ENCODE results near the gene LRRC34.

Gene LRRC34

DNA sequence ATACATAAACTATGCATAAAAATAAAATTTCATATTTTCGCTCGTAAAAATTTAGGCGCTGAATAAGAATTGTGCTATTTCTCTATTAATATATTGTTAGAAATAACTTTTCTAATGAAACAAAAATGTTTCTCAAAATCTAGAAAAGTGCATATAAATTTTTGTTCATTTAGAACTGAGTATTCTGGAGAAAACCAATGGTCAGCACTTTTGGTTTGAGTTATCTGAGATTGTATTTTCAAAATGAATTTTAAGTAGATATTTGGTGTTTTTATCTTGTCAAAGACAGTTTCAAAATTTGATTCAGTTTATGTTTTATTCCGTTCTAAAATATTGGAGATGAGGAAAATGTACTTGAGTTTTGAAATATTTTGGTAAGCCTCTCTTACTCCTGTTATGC, 25.6 kb downstream of the LRRC34 start:
- H3K27me3 Mint-ChIP-seq: no peaks in the 10 kb centered on the region
- H3K36me3 Mint-ChIP-seq: peaks cover 34% of the 10 kb centered on the region
- H3K27ac Mint-ChIP-seq: no peak overlapping the region
- no peak for ATAC-seq
- no peaks in the 10 kb centered on the region for H3K9me3 Mint-ChIP-seq
- no peaks in the 10 kb centered on the region for H3K4me1 Mint-ChIP-seq
- no peak overlapping the region for H3K4me3 Mint-ChIP-seq

GRCh38 chr3:169781209-169781855, 31.4 kb downstream of the LRRC34 start:
- Mint-ChIP-seq H3K4me1 (peaks cover 10% of the 10 kb centered on the region), H3K4me3 (no peak overlapping the region), H3K27me3 (no peaks in the 10 kb centered on the region), H3K27ac (no peak overlapping the region), H3K36me3 (peaks cover 55% of the 10 kb centered on the region), H3K9me3 (no peaks in the 10 kb centered on the region)
- ATAC-seq: no peak

DNA sequence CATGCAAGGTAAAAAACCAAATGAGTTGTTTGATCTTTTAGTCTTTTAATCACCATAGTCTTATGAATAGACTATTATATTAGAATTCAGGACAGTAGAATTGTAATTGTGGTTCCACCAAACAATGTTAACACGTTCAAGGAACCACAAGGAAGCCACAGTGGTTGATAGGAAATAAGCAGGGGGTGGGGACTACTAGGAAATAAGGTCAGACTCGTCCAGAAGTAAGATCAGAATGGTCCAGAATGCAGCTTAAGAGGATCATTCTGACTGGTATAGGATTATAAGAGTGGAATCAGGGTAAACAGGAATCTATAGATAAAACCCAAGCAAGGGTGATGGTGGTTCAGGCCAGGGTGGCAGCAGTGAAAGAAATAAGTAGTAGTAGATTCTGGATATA, 32.0 kb downstream of the LRRC34 start:
- Mint-ChIP-seq H3K27ac (no peak overlapping the region), H3K9me3 (no peaks in the 10 kb centered on the region), H3K4me1 (peaks cover 16% of the 10 kb centered on the region), H3K27me3 (no peaks in the 10 kb centered on the region), H3K4me3 (no peak overlapping the region), H3K36me3 (peaks cover 55% of the 10 kb centered on the region)
- no peak for ATAC-seq

- ATAC-seq: no peak
- H3K27me3 Mint-ChIP-seq: no peaks in the 10 kb centered on the region
- no peak overlapping the region for H3K27ac Mint-ChIP-seq
- no peak overlapping the region for H3K4me3 Mint-ChIP-seq
- peaks cover 39% of the 10 kb centered on the region for H3K4me1 Mint-ChIP-seq
- H3K9me3 Mint-ChIP-seq: no peaks in the 10 kb centered on the region
- peaks cover 59% of the 10 kb centered on the region for H3K36me3 Mint-ChIP-seq
These were observed 34.9 kb downstream of the LRRC34 start for GRCh38 chr3:169777822-169778221.

- peaks cover 39% of the 10 kb centered on the region for H3K4me1 Mint-ChIP-seq
- peak overlapping the region; percentile 98 for H3K27ac Mint-ChIP-seq
- H3K27me3 Mint-ChIP-seq: no peaks in the 10 kb centered on the region
- no peak for ATAC-seq
- peaks cover 35% of the 10 kb centered on the region for H3K36me3 Mint-ChIP-seq
- H3K4me3 Mint-ChIP-seq: peak overlapping the region; percentile 98
- H3K9me3 Mint-ChIP-seq: no peaks in the 10 kb centered on the region
These were observed 38.5 kb downstream of the LRRC34 start for GRCh38 chr3:169774186-169774585.

DNA sequence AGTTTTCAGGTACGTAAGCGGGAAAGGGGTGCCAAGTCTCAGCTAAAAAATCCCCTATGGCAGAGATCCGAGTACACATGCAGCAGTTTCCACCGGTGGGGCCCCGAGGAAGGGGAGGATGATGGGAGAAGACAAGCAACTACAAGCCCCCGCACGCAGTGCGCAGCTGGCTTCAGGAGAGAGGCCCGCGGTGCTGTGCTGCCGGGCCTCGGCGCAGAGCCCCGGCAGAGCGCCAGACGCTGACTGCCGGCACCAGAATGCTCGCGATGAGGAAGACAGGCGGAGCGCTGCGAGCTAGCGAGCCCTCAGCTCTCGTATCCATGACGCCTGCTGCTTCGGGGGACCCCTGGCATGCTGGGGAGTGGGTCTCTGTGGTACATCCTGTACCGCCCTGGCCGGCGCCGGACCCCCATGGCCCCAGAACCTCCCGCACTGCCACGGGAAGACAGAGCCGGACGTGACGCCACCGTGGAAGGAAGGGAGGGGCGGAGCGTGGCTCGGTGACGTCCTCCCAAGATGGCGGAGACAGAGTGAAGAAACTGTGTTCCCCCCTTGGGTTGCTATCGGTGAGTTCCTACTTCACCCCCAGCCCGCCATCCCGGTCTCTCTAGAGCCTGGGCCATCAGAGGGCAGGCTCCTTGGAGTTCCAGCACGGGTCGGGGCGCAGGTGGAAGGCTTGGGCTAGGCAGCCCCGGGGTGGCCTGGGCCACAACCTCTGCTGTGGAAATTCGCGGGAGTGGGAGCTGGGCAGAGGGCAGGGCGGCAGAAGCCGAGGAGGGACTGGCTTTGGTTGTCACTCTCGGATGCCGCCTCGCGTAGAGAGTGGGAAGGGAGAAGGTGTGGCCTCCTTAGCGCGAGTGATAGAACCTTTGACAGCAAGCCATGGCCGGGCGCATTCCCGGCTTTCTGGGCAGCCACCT, 39.5 kb downstream of the LRRC34 start, which contains the start of gene MYNN:
TSS of gene MYNN (plus strand) at position 500 of the 920 bp plus-strand sequence. CDS start 900 bp downstream, outside the sequence.
- ATAC-seq: peak; percentile 94
- H3K36me3 Mint-ChIP-seq: peaks cover 28% of the 10 kb centered on the region
- peak within 1 kb of the TSS; percentile 98 for H3K27ac Mint-ChIP-seq
- no peaks in the 10 kb centered on the region for H3K9me3 Mint-ChIP-seq
- H3K4me3 Mint-ChIP-seq: peak within 1 kb of the TSS; percentile 98
- H3K27me3 Mint-ChIP-seq: no peaks in the 10 kb centered on the region
- H3K4me1 Mint-ChIP-seq: peaks cover 39% of the 10 kb centered on the region

DNA sequence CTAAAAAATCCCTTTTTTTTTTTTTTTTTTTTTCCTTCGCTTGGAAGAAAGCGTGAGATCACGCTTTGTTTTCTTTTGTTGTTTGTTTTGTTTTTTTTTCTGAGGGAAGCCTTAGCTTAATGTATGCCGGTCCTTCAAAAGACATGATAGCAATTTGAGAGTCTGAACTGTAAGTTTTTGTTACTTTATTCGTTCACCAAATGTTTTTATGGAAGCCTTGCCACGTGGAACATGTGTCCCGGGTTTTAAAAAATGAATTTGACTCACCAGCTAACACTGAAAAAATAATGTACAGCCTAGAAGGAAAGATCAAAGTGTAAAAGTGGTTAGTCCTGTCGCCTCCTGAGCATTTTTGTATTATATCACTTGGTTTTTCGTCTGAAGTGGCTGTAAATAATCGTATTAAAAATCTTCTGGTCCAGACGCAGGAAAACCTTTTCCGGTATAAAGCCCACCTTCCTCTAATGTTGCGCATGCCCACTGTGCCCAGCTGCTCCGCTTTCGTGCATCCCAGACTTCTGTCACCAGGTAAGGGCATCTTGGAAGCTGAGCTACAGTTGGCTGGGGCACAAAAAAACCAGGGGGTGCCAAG, 40.3 kb downstream of the LRRC34 start:
- Mint-ChIP-seq H3K27me3 (no peaks in the 10 kb centered on the region), H3K4me1 (peaks cover 39% of the 10 kb centered on the region), H3K36me3 (peaks cover 27% of the 10 kb centered on the region), H3K4me3 (peak overlapping the region; percentile 98), H3K9me3 (no peaks in the 10 kb centered on the region), H3K27ac (peak overlapping the region; percentile 98)
- ATAC-seq: peak; percentile 62

DNA sequence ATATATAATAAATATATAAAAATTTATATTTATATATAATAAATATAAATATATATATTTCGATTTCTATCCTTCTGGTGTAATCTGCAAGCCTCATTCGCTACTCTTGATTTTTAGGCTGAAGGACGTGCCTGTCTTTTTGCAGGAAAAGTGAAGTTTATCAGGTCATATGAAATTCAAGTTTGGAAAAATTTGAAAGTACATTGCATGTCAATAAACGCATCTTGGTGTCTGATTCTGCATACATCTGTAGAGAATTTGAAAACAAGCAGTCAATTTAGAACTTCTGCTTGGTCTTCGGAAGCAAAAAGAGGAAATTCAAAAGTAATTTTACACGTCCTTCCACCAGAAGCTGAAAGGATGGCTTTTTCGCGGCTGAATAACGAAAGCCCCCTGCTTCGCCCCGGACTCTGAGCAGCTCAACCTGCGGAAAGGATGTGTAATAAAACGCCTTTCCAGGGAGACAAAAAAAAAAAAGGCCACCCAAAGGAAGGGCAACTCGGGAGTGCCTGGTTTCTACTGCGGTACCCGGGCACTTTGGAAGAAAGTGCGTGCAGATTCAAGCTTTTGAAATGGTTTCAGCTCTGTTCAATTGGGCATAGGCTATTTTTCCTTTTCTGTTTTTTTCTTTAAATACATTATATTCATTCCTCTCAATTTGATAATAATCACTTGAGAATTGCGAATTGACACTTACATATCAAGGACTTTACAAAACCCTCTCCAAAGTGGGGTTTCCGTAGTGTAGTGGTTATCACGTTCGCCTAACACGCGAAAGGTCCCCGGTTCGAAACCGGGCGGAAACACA, 41.0 kb downstream of the LRRC34 start:
- Mint-ChIP-seq H3K4me3 (peak overlapping the region; percentile 98), H3K27ac (peak overlapping the region; percentile 98), H3K9me3 (no peaks in the 10 kb centered on the region), H3K4me1 (peaks cover 39% of the 10 kb centered on the region), H3K27me3 (no peaks in the 10 kb centered on the region), H3K36me3 (peaks cover 20% of the 10 kb centered on the region)
- peak; percentile 32 for ATAC-seq

GRCh38 chr3:169769287-169770181, 43.2 kb downstream of the LRRC34 start, which contains the start of gene ACTRT3:
ACTRT3 (minus strand) TSS chr3:169769561; CDS start chr3:169769520, 41 bp downstream.
- H3K4me1 Mint-ChIP-seq: peaks cover 23% of the 10 kb centered on the region
- H3K36me3 Mint-ChIP-seq: no peaks in the 10 kb centered on the region
- H3K27ac Mint-ChIP-seq: peak within 1 kb of the TSS; percentile 85
- H3K27me3 Mint-ChIP-seq: no peaks in the 10 kb centered on the region
- H3K9me3 Mint-ChIP-seq: peaks cover 7% of the 10 kb centered on the region
- H3K4me3 Mint-ChIP-seq: peak within 1 kb of the TSS; percentile 77
- ATAC-seq: peak; percentile 43

- ATAC-seq: peak; percentile 91
- H3K4me1 Mint-ChIP-seq: peaks cover 10% of the 10 kb centered on the region
- H3K27me3 Mint-ChIP-seq: no peaks in the 10 kb centered on the region
- peak within 1 kb of the TSS; percentile 96 for H3K27ac Mint-ChIP-seq
- peaks cover 7% of the 10 kb centered on the region for H3K9me3 Mint-ChIP-seq
- H3K36me3 Mint-ChIP-seq: no peaks in the 10 kb centered on the region
- H3K4me3 Mint-ChIP-seq: peak within 1 kb of the TSS; percentile 93
These were observed 47.7 kb downstream of the LRRC34 start, which contains the start of gene TERC for GRCh38 chr3:169764882-169765612. TERC (minus strand) TSS chr3:169765060.

GRCh38 chr3:169764312-169764881, 48.3 kb downstream of the LRRC34 start:
- Mint-ChIP-seq H3K4me1 (peaks cover 7% of the 10 kb centered on the region), H3K9me3 (peaks cover 7% of the 10 kb centered on the region), H3K27ac (peak overlapping the region; percentile 96), H3K4me3 (peak overlapping the region; percentile 93), H3K36me3 (no peaks in the 10 kb centered on the region), H3K27me3 (no peaks in the 10 kb centered on the region)
- ATAC-seq: peak; percentile 76

- no peak overlapping the region for H3K4me3 Mint-ChIP-seq
- H3K4me1 Mint-ChIP-seq: peaks cover 11% of the 10 kb centered on the region
- no peak for ATAC-seq
- no peaks in the 10 kb centered on the region for H3K27me3 Mint-ChIP-seq
- H3K9me3 Mint-ChIP-seq: no peaks in the 10 kb centered on the region
- H3K27ac Mint-ChIP-seq: no peak overlapping the region
- no peaks in the 10 kb centered on the region for H3K36me3 Mint-ChIP-seq
These were observed 52.2 kb downstream of the LRRC34 start for GRCh38 chr3:169760479-169760878.

- ATAC-seq: peak; percentile 37
- H3K27ac Mint-ChIP-seq: no peak overlapping the region
- H3K36me3 Mint-ChIP-seq: no peaks in the 10 kb centered on the region
- no peaks in the 10 kb centered on the region for H3K9me3 Mint-ChIP-seq
- no peak overlapping the region for H3K4me3 Mint-ChIP-seq
- peaks cover 11% of the 10 kb centered on the region for H3K4me1 Mint-ChIP-seq
- H3K27me3 Mint-ChIP-seq: no peaks in the 10 kb centered on the region
These were observed 53.4 kb downstream of the LRRC34 start for GRCh38 chr3:169759256-169759655.

All from stimulated activated memory B cell treated with anti-CD40 and anti-IgM and Interleukin-4, amounts not matched to agents 10 μg/mL and 1 μg/mL and 100 μg/mL, for 72 hours (primary cell).